H9 (cell line): ENCODE data around the gene TIPARP. TPM values are rescaled to one million over a fixed set of nuclear protein-coding genes. Genes with fewer than 3 reads are reported as not detected.

Experiments used
- DNase-seq: peaks from one replicate; pipeline ENCODE4 v3.0.0-alpha.2; 2017
- H2AFZ ChIP-seq: one replicate; pipeline ENCODE4 v1.6.1; 2013; ENCODE audit warnings: mild to moderate bottlenecking, low read length, control low read depth, moderate library complexity
- H2AK5ac ChIP-seq: 2 replicates; pipeline ENCODE4 v1.6.1; 2013; ENCODE audit warnings: low read length, control low read depth, mixed read lengths; ENCODE audit not compliant: insufficient read length
- H2BK120ac ChIP-seq: one replicate; pipeline ENCODE4 v1.6.1; 2013; ENCODE audit warnings: low read depth, mild to moderate bottlenecking, low read length, control low read depth, inconsistent platforms; ENCODE audit not compliant: poor library complexity, severe bottlenecking
- H2BK12ac ChIP-seq: 2 replicates; pipeline ENCODE4 v1.6.1; 2013; ENCODE audit warnings: low read length, control low read depth, mixed read lengths, low read depth; ENCODE audit not compliant: insufficient read length
- H2BK15ac ChIP-seq: 2 replicates; pipeline ENCODE4 v1.6.1; 2013; ENCODE audit warnings: low read depth, low read length, control low read depth
- H2BK20ac ChIP-seq: one replicate; pipeline ENCODE4 v1.6.1; 2013; ENCODE audit warnings: low read depth, mild to moderate bottlenecking, low read length, control low read depth, inconsistent platforms; ENCODE audit not compliant: poor library complexity, severe bottlenecking
- H2BK5ac ChIP-seq: 2 replicates; pipeline ENCODE4 v1.6.1; 2013; ENCODE audit warnings: low read length, control low read depth, mixed read lengths; ENCODE audit not compliant: insufficient read length
- H3K14ac ChIP-seq: 2 replicates; pipeline ENCODE4 v1.6.1; 2013; ENCODE audit warnings: low read length, control low read depth; ENCODE audit not compliant: insufficient read depth
- H3K18ac ChIP-seq: 2 replicates; pipeline ENCODE4 v1.6.1; 2013; ENCODE audit warnings: low read depth, mild to moderate bottlenecking, mixed read lengths, low read length, control low read depth; ENCODE audit not compliant: insufficient read length
- H3K23ac ChIP-seq: 2 replicates; pipeline ENCODE4 v1.6.1; 2013; ENCODE audit warnings: low read length, control low read depth, mixed read lengths, low read depth; ENCODE audit not compliant: insufficient read length
- H3K23me2 ChIP-seq: 2 replicates; pipeline ENCODE4 v1.6.1; 2013; ENCODE audit warnings: low read depth, mild to moderate bottlenecking, mixed read lengths, low read length, control low read depth; ENCODE audit not compliant: insufficient read length, poor library complexity, severe bottlenecking
- H3K27ac ChIP-seq: 2 replicates; pipeline ENCODE4 v1.5.1; 2013; ENCODE audit warnings: low read length, control low read depth, mixed read lengths, low read depth; ENCODE audit not compliant: insufficient read length
- H3K27me3 ChIP-seq: 2 replicates; pipeline ENCODE4 v1.6.1; 2013; ENCODE audit warnings: low read length, control low read depth, inconsistent platforms; ENCODE audit not compliant: insufficient read depth
- H3K4ac ChIP-seq: 2 replicates; pipeline ENCODE4 v1.6.1; 2013; ENCODE audit warnings: low read depth, mild to moderate bottlenecking, control low read depth, inconsistent platforms, low read length, moderate library complexity
- H3K4me1 ChIP-seq: 2 replicates; pipeline ENCODE4 v1.6.1; 2013; ENCODE audit warnings: low read length, control low read depth, inconsistent platforms; ENCODE audit not compliant: insufficient read depth
- H3K4me2 ChIP-seq: 2 replicates; pipeline ENCODE4 v1.6.1; 2013; ENCODE audit warnings: low read length, control low read depth, mixed read lengths; ENCODE audit not compliant: insufficient read length, insufficient read depth
- H3K56ac ChIP-seq: 2 replicates; pipeline ENCODE4 v1.6.1; 2013; ENCODE audit warnings: low read depth, mild to moderate bottlenecking, mixed read lengths, low read length, control low read depth; ENCODE audit not compliant: insufficient read length
- H3K79me1 ChIP-seq: 2 replicates; pipeline ENCODE4 v1.6.1; 2013; ENCODE audit warnings: low read depth, mild to moderate bottlenecking, moderate library complexity, low read length, control low read depth, inconsistent platforms; ENCODE audit not compliant: insufficient read depth, poor library complexity, severe bottlenecking
- H3K79me2 ChIP-seq: 2 replicates; pipeline ENCODE4 v1.6.1; 2013; ENCODE audit warnings: low read length, control low read depth, inconsistent platforms; ENCODE audit not compliant: insufficient read depth
- H3K9ac ChIP-seq: 2 replicates; pipeline ENCODE4 v1.6.1; 2013; ENCODE audit warnings: low read length, control low read depth, mixed read lengths; ENCODE audit not compliant: insufficient read length; ENCODE audit errors: extremely low read depth
- H3K9me3 ChIP-seq: one replicate; pipeline ENCODE4 v1.6.1; 2013; ENCODE audit warnings: low read depth, low read length, inconsistent platforms; ENCODE audit not compliant: control insufficient read depth
- H3T11ph ChIP-seq: one replicate; pipeline ENCODE4 v1.6.1; 2013; ENCODE audit warnings: mild to moderate bottlenecking, low read length, control low read depth, inconsistent platforms
- H4K20me1 ChIP-seq: one replicate; pipeline ENCODE4 v1.6.1; 2013; ENCODE audit not compliant: control insufficient read depth, insufficient read length, insufficient read depth
- H4K5ac ChIP-seq: 2 replicates; pipeline ENCODE4 v1.6.1; 2013; ENCODE audit warnings: low read depth, mild to moderate bottlenecking, mixed read lengths, low read length, control low read depth; ENCODE audit not compliant: insufficient read length
- H4K8ac ChIP-seq: replicated peaks from 2 replicates; pipeline ENCODE4 v1.6.1; 2013; ENCODE audit warnings: low read length, control low read depth, mixed read lengths, low read depth; ENCODE audit not compliant: insufficient read length
- H4K91ac ChIP-seq: 2 replicates; pipeline ENCODE4 v1.6.1; 2013; ENCODE audit warnings: low read depth, mild to moderate bottlenecking, moderate library complexity, mixed read lengths, low read length, control low read depth; ENCODE audit not compliant: insufficient read length
- H3K27ac Mint-ChIP-seq, 3 experiments: 2 replicates in 2 of 3; 3 replicates in 1 of 3; pipeline ENCODE4 v1.8.0; 2020 to 2021; ENCODE audit warnings: mixed read lengths in 3 of 3, mild to moderate bottlenecking in 1 of 3, moderate library complexity in 1 of 3
- H3K27me3 Mint-ChIP-seq: 2 replicates; pipeline ENCODE4 v1.8.0; 2021; ENCODE audit warnings: low read depth, mild to moderate bottlenecking, moderate library complexity, mixed read lengths
- H3K36me3 Mint-ChIP-seq, 3 experiments: 2 replicates in 2 of 3; 3 replicates in 1 of 3; pipeline ENCODE4 v1.8.0; 2020 to 2021; ENCODE audit warnings: low read depth in 3 of 3, mixed read lengths in 3 of 3; ENCODE audit not compliant: insufficient read depth in 1 of 3
- H3K4me1 Mint-ChIP-seq, 2 experiments: 2 replicates each; pipeline ENCODE4 v1.8.0; 2020; ENCODE audit warnings: mixed read lengths in 2 of 2
- H3K4me3 Mint-ChIP-seq, 2 experiments: 2 replicates in 1 of 2; 3 replicates in 1 of 2; pipeline ENCODE4 v1.8.0; 2020 to 2021; ENCODE audit warnings: mild to moderate bottlenecking in 2 of 2, mixed read lengths in 2 of 2, moderate library complexity in 1 of 2
- H3K9me3 Mint-ChIP-seq, 2 experiments: 2 replicates in 1 of 2; 3 replicates in 1 of 2; pipeline ENCODE4 v1.8.0; 2020; ENCODE audit warnings: mild to moderate bottlenecking in 2 of 2, mixed read lengths in 2 of 2, moderate library complexity in 1 of 2
- total RNA-seq: library from RNA; stranded (reverse); gene quantifications from 2 replicates; pipeline ENCODE4 v1.2.1, GENCODE V29; 2021
- TF ChIP-seq, protein P1 (sequence below): fragments of 200-600 bp; sonication (generic); conservative IDR thresholded peaks from 3 replicates; pipeline ENCODE4 v1.8.0; 2021; ENCODE audit warnings: antibody characterized with exemption, mild to moderate bottlenecking

TIPARP gene
- total RNA-seq, 1 experiment from 2014 or later = 5.9 TPM

- Mint-ChIP-seq H3K9me3 (no peaks in the 10 kb centered on the region), H3K36me3 (no peaks in the 10 kb centered on the region), H3K4me1 (peaks cover 13 to 20% of the 10 kb centered on the region in 2 experiments), H3K4me3 (no peak overlapping the region), H3K27me3 (no peaks in the 10 kb centered on the region), H3K27ac (no peak overlapping the region)
- Histone ChIP-seq H3K9me3 (no peaks in the 10 kb centered on the region), H4K91ac (no peak overlapping the region), H3K9ac (no peak overlapping the region), H3K56ac (no peak overlapping the region), H3K18ac (no peak overlapping the region), H2BK120ac (no peak overlapping the region), H2BK15ac (no peak overlapping the region), H2BK12ac (no peak overlapping the region), H3K79me2 (no peaks in the 10 kb centered on the region), H4K20me1 (no peaks in the 10 kb centered on the region), H3T11ph (no peak overlapping the region), H3K23ac (no peak overlapping the region), H3K27ac (no peak overlapping the region), H2AK5ac (no peak overlapping the region), H3K23me2 (no peaks in the 10 kb centered on the region), H3K4me2 (no peak overlapping the region), H4K5ac (no peak overlapping the region), H3K27me3 (no peaks in the 10 kb centered on the region), H3K4ac (no peak overlapping the region), H2AFZ (no peak overlapping the region), H3K4me1 (peaks cover 6% of the 10 kb centered on the region; the same call in 1 of the 2 replicates), H4K8ac (no peak overlapping the region), H2BK5ac (no peak overlapping the region), H3K14ac (no peak overlapping the region), H2BK20ac (no peak overlapping the region), H3K79me1 (no peaks in the 10 kb centered on the region)
- TF ChIP-seq, protein P1, sequence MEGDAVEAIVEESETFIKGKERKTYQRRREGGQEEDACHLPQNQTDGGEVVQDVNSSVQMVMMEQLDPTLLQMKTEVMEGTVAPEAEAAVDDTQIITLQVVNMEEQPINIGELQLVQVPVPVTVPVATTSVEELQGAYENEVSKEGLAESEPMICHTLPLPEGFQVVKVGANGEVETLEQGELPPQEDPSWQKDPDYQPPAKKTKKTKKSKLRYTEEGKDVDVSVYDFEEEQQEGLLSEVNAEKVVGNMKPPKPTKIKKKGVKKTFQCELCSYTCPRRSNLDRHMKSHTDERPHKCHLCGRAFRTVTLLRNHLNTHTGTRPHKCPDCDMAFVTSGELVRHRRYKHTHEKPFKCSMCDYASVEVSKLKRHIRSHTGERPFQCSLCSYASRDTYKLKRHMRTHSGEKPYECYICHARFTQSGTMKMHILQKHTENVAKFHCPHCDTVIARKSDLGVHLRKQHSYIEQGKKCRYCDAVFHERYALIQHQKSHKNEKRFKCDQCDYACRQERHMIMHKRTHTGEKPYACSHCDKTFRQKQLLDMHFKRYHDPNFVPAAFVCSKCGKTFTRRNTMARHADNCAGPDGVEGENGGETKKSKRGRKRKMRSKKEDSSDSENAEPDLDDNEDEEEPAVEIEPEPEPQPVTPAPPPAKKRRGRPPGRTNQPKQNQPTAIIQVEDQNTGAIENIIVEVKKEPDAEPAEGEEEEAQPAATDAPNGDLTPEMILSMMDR = no peak
- DNase-seq = no peak
These were observed 9.6 kb upstream of the TIPARP start for GRCh38 chr3:156664831-156665178.
